Activated naive CD8-positive, alpha-beta T cell treated with anti-CD3 and anti-CD28 coated beads, Interleukin-2, amount 50 U/mL, for 24 hours (primary cell): ENCODE measurements around the gene GPR149.
A peak's percentile ranks its signal among the peaks of the same experiment; 100 is the strongest.

Experiments used
- ATAC-seq: fragments of 150-1000 bp; cut with Tn5 transposase; one replicate; pipeline ENCODE4 v1.10.0; 2021
- DNase-seq: peaks from one replicate; pipeline ENCODE4 v3.0.0; 2021
- H3K27ac Mint-ChIP-seq: one replicate; pipeline ENCODE4 v1.8.0; 2021; ENCODE audit warnings: mild to moderate bottlenecking, mixed read lengths
- H3K27me3 Mint-ChIP-seq: one replicate; pipeline ENCODE4 v1.8.0; 2021; ENCODE audit warnings: mixed read lengths
- H3K36me3 Mint-ChIP-seq: one replicate; pipeline ENCODE4 v1.8.0; 2021; ENCODE audit warnings: low read depth, mixed read lengths
- H3K4me1 Mint-ChIP-seq: one replicate; pipeline ENCODE4 v1.8.0; 2021; ENCODE audit warnings: mixed read lengths
- H3K4me3 Mint-ChIP-seq: one replicate; pipeline ENCODE4 v1.8.0; 2021; ENCODE audit warnings: mild to moderate bottlenecking, moderate library complexity, mixed read lengths
- H3K9me3 Mint-ChIP-seq: one replicate; pipeline ENCODE4 v1.8.0; 2021; ENCODE audit warnings: mixed read lengths

Gene GPR149

DNA sequence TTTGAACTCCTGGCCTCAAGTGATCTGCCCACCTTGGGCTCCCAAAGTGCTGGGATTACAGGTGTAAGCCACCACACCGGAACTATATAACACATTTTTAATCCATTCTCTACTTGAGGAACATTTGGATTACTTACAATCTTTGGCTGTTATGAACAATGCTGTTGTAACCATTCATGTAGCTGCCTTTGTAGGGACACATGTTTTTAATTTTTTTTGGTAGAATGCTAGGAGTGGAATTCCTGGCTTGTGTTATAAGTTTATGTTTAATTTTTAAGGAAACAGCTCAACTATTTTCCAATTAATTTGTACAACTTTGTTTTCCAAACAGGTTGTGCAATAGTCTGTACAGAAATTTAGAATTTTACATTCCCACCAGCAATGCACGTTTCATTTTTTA lies 51.7 kb downstream of the GPR149 start:
- Mint-ChIP-seq H3K9me3 (no peaks in the 10 kb centered on the region), H3K27ac (no peak overlapping the region), H3K36me3 (no peaks in the 10 kb centered on the region), H3K27me3 (no peaks in the 10 kb centered on the region), H3K4me3 (no peak overlapping the region), H3K4me1 (no peaks in the 10 kb centered on the region)
- DNase-seq, result no peak
- ATAC-seq, result no peak

DNA sequence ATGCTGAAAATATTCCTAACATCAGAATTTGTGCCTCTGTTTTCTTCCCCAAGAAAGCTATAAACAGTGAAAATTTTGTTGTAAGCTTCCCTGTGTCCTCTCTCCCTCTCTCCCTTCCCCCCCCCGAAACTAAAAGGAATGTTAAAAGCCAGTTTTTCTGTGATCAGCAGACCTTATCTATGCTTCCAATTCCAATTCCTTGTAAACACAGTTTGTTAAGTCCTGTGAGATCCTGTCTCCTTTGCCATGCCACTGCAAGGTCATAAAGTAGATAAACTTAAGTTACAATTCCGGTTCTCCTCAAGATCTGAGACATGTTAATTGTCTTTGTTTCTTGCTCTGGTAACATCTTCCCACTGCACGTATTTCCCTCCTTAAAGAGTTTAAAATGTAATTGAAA lies 62.8 kb downstream of the GPR149 start:
- peaks cover 12% of the 10 kb centered on the region for H3K9me3 Mint-ChIP-seq
- no peaks in the 10 kb centered on the region for H3K27me3 Mint-ChIP-seq
- DNase-seq (no peak), ATAC-seq (no peak)
- no peak overlapping the region for H3K4me3 Mint-ChIP-seq
- no peaks in the 10 kb centered on the region for H3K36me3 Mint-ChIP-seq
- H3K27ac Mint-ChIP-seq, result no peak overlapping the region
- H3K4me1 Mint-ChIP-seq, result no peaks in the 10 kb centered on the region

DNA sequence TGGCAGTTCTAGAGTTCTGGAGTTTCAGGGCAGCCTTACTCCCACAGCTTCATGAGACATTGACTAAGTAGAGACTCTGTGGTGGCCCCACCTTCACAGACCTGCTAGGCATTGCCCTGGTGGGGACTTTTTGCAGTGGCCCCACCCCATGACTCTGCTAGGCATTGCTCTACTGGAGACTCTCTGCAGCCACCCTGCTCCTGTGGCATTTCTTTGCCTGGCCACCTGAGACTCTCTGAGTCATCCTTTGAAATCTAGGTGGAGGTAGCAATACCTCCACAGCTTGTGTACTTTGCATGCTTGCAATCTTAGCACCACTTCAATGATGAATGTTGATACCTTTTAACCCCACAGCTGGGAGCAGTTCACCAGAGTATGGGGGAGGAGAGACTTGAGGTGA lies 65.1 kb downstream of the GPR149 start:
- Mint-ChIP-seq H3K27ac (no peak overlapping the region), H3K27me3 (peaks cover 2% of the 10 kb centered on the region), H3K4me3 (no peak overlapping the region), H3K9me3 (peaks cover 12% of the 10 kb centered on the region), H3K36me3 (no peaks in the 10 kb centered on the region), H3K4me1 (no peaks in the 10 kb centered on the region)
- ATAC-seq, result no peak
- no peak for DNase-seq

DNA sequence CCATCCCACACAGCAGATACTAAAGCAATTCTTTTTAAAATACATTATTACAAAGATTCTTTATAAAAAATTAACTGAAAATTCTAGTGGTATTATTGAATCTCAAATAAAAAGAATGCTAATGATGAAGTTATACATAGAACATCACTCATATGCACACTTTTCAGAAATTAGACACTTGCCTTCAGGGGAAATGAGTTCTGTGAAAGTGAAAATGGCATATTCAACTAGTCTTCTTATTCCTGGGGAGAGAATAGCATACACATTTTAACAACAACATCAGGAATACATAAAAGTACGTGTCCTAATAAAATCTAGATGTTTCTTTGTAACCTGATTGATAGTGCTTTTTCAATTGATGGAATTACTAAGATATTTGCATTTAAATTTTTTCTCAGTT lies 68.9 kb downstream of the GPR149 start:
- no peaks in the 10 kb centered on the region for H3K4me1 Mint-ChIP-seq
- H3K27ac Mint-ChIP-seq, result no peak overlapping the region

DNA sequence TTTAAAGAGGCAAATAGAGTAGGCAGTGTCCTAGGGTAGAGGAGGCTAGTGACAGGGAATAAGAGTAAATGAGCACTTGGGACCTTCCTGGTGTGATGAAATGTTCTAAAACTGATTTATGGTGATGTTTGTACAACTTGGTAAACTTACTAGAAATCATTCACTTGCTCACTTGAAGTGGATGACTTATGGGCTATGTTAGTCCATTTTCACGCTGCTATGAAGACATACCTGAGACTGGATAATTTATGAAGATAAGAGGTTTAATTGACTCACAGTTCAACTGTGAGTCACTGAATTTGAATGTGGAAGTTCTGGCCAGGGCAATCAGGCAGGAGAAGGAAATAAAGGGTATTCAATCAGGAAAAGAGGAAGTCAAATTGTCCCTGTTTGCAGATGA lies 74.0 kb downstream of the GPR149 start:
- Mint-ChIP-seq H3K27me3 (peaks cover 5% of the 10 kb centered on the region), H3K9me3 (peaks cover 5% of the 10 kb centered on the region), H3K36me3 (no peaks in the 10 kb centered on the region), H3K4me3 (no peak overlapping the region), H3K4me1 (no peaks in the 10 kb centered on the region), H3K27ac (no peak overlapping the region)
- DNase-seq, result no peak
- no peak for ATAC-seq

More for the DNA sequence above, 68.9 kb downstream of the GPR149 start:
- Mint-ChIP-seq H3K9me3 (peaks cover 13% of the 10 kb centered on the region), H3K36me3 (no peaks in the 10 kb centered on the region), H3K27me3 (peaks cover 2% of the 10 kb centered on the region), H3K4me3 (no peak overlapping the region)
- no peak for DNase-seq
- no peak for ATAC-seq

DNA sequence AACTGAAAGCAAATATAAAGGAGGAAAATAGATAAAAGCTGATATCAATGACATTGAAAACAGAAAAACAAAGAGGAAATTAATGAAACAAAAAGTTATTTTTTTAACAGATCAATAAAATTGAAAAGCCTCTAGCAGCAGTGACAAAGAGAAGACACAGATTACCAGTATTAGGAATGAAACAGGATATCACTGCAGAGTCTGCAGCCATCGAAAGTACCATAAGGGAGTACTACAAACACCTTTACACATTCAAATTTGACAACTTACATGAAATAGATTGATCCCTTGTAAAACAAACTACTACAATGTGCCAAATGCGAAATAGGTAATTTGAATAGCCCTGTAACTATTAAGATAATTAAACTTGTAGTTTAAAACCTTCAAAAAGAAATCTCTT lies 80.8 kb downstream of the GPR149 start:
- no peaks in the 10 kb centered on the region for H3K36me3 Mint-ChIP-seq
- ATAC-seq, result no peak
- no peak overlapping the region for H3K4me3 Mint-ChIP-seq
- H3K27ac Mint-ChIP-seq, result no peak overlapping the region
- H3K9me3 Mint-ChIP-seq, result no peaks in the 10 kb centered on the region
- peaks cover 13% of the 10 kb centered on the region for H3K27me3 Mint-ChIP-seq
- no peaks in the 10 kb centered on the region for H3K4me1 Mint-ChIP-seq
- DNase-seq, result no peak

DNA sequence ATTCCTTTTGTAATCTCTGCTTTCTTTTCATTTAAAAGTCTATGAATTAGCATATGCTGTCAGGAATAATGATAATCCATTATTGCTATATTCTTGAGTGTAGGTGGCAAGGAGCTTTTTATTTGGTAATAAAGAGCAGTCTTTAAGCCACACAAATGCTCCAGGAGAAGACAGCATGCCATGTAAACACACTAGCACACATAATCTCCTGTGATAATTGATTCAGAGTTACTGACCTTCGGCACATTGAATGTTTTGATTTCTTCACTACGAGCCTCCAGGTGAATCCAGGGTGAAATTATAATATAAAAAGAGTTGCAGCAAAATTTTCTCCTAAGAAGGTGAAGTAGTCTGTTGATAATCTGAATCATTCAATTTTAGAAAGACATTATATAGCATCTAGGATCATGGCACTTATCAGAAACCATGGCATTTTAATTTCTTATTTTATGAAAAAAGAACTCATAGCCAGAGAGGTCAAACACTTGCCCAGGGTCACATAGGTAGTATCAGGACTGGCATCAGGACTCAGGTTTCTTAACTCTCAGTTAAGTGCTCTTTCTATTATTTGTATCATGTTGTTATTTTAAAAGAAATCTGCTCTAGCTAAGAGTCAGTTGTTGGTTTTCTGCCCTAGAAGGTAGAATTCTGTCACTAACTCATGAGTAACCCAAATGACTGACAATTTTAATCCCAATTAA lies 84.4 kb downstream of the GPR149 start:
- no peaks in the 10 kb centered on the region for H3K4me1 Mint-ChIP-seq
- H3K4me3 Mint-ChIP-seq, result no peak overlapping the region
- no peak overlapping the region for H3K27ac Mint-ChIP-seq
- H3K9me3 Mint-ChIP-seq, result no peaks in the 10 kb centered on the region
- DNase-seq (no peak), ATAC-seq (no peak)
- H3K36me3 Mint-ChIP-seq, result no peaks in the 10 kb centered on the region
- H3K27me3 Mint-ChIP-seq, result peaks cover 13% of the 10 kb centered on the region

DNA sequence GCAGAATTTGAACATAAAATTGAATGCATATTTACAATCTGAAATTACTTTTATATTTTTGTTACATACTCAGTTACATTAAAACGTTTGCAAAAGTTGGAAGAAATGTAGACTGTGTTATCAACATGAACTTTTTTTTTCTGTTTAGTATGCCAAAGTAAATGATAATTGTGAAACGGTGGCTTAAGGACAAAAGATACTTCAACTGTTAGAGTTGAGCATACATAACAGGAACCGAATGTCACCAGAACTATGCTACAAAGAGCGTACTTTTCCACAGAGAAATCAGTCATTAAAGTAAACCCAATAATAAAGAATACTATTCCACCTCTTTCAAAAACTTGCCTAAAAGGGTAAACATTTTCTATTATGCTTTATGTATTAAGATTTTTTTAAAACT lies 91.4 kb downstream of the GPR149 start:
- ATAC-seq, result no peak
- no peak for DNase-seq

DNA sequence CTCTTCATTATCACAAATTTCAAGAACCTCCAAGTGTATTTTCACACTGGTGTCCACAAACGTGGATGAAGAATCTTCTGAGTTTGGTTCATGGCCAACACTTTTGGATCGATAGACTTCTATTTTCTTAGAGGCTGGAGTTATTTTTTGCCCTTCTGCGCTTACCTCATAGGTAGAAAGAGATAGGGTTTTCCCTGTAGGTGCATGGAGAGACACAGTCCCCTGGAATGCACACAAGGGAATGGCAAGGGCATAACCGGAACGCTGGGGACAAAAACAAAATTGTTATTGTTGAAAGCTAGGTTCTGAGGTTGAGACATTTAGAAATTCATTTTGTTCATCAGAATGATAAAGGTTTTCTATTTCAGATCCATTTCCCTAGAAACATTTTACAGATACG lies 92.0 kb downstream of the GPR149 start:
- Mint-ChIP-seq H3K27me3 (peaks cover 12% of the 10 kb centered on the region), H3K4me1 (no peaks in the 10 kb centered on the region), H3K9me3 (no peaks in the 10 kb centered on the region), H3K27ac (no peak overlapping the region), H3K36me3 (no peaks in the 10 kb centered on the region), H3K4me3 (no peak overlapping the region)
- ATAC-seq, result no peak
- no peak for DNase-seq

More for the DNA sequence above, 91.4 kb downstream of the GPR149 start:
- Mint-ChIP-seq H3K9me3 (no peaks in the 10 kb centered on the region), H3K4me3 (no peak overlapping the region), H3K27ac (no peak overlapping the region), H3K4me1 (no peaks in the 10 kb centered on the region), H3K36me3 (no peaks in the 10 kb centered on the region), H3K27me3 (peaks cover 14% of the 10 kb centered on the region)

DNA sequence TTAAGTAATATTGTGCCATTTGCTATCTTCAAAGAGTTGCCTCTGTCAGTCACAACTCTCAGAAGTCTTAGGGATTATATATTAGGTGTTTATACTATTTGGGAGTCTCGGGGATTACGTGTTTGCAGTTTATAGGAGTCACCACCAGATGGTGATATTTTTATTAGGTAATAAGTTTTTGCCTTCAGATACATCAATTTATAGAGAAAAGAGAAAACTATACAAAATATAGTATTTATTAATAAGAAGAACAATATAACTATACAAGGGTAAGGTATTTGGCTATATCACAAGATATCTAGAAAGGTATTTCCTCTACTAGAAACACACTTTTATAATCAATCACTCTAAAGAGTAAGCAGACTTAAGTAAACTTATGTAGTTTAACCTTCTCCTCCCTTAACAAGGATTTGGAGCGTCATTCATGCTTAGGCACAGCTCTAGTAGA lies 95.0 kb downstream of the GPR149 start:
- Mint-ChIP-seq H3K27me3 (peaks cover 4% of the 10 kb centered on the region), H3K27ac (no peak overlapping the region), H3K9me3 (no peaks in the 10 kb centered on the region), H3K36me3 (no peaks in the 10 kb centered on the region), H3K4me3 (no peak overlapping the region), H3K4me1 (no peaks in the 10 kb centered on the region)
- DNase-seq (no peak), ATAC-seq (no peak)

DNA sequence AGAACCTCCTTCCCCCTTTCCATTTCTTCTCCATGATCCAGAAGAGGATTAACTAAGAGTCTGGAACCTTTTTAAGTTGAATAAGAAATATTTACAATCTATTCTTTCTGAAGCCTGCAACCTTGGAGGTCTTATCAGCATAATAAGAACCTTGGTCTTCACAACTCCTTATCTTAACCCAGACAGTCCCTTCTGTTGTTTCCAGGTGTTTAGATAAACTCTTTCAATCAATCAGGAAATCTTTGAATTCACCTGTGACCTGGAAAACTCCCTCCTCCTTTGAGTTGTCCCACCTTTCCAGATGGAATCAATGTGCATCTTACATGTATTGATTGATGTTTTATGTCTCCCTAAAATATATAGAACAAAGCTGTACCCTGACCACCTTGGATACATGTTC lies 102.1 kb downstream of the GPR149 start:
- Mint-ChIP-seq H3K4me1 (peaks cover 16% of the 10 kb centered on the region), H3K4me3 (no peak overlapping the region), H3K36me3 (peaks cover 3% of the 10 kb centered on the region), H3K9me3 (no peaks in the 10 kb centered on the region), H3K27me3 (no peaks in the 10 kb centered on the region), H3K27ac (no peak overlapping the region)
- no peak for ATAC-seq
- no peak for DNase-seq

DNA sequence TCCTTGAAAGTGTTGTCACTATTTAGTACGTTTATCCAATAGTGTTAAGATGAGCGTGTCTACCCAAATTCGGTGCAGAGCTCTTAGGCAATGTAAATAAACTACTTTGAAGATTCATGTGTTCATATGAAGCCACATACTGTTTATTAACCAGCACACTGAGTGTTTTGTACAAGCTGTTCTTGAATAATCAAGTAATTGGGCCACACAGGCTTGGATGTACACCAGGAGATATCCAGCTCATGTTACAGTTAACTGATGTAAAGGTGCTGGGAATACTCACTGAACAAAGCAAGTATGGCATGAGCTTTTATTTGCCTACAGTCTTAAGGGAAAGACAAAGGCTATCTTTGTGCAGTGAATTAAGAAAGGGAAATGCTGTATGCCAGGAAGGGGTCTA lies 105.1 kb downstream of the GPR149 start:
- peaks cover 30% of the 10 kb centered on the region for H3K4me1 Mint-ChIP-seq
- no peaks in the 10 kb centered on the region for H3K9me3 Mint-ChIP-seq
- DNase-seq, result no peak
- peak overlapping the region; percentile 94 for H3K27ac Mint-ChIP-seq
- H3K4me3 Mint-ChIP-seq, result peak overlapping the region; percentile 18
- peaks cover 16% of the 10 kb centered on the region for H3K36me3 Mint-ChIP-seq
- no peak for ATAC-seq
- H3K27me3 Mint-ChIP-seq, result no peaks in the 10 kb centered on the region

DNA sequence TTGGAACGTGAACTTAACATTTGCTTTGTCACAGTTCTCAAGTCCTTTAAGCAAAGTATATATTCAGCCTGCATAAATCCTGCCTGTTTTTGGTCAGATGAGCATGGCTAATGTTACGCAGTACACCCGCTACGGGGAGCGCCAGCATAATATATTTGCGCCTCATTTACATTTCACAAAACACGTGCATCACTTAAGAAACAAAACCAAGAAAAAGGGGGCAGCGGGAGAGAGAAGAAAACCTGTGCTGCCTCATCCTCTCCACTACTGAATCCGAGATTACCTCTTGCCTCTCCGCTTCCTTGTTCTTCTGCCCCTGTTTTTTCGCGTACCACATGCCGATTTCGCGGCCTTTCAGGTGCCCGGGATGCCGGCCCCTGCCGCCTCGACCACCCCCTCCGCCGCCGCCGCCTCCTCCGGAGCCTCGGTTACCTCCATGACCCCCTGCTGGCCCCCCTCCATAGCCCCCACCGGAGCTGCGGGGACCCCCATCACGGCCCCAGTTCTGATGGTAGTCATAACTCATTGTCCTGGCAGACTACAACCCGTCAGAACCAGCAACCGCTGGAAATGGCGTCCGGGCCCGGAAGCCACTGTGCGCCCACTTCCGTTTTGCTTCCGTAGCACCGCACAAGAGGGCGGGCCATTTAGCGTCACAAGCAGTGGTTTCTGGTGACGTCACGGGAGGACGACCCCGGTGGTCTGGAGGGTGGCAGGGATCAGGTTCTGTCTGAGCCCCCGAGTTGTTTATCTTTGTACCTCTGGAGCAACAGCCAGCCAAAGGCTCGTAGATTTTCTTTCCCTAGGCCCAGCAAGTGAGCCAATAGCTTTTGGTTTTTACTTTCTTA lies 105.9 kb downstream of the GPR149 start, which contains the start of gene DHX36:
DHX36 (minus strand) TSS at position 597 of the 848 bp plus-strand sequence; CDS start at position 526, 71 bp downstream.
- Mint-ChIP-seq H3K4me1 (peaks cover 30% of the 10 kb centered on the region), H3K4me3 (peak within 1 kb of the TSS; percentile 18), H3K36me3 (peaks cover 16% of the 10 kb centered on the region), H3K27me3 (no peaks in the 10 kb centered on the region), H3K9me3 (no peaks in the 10 kb centered on the region), H3K27ac (peak within 1 kb of the TSS; percentile 94)
- peak; percentile 89 for DNase-seq
- peak; percentile 95 for ATAC-seq

DNA sequence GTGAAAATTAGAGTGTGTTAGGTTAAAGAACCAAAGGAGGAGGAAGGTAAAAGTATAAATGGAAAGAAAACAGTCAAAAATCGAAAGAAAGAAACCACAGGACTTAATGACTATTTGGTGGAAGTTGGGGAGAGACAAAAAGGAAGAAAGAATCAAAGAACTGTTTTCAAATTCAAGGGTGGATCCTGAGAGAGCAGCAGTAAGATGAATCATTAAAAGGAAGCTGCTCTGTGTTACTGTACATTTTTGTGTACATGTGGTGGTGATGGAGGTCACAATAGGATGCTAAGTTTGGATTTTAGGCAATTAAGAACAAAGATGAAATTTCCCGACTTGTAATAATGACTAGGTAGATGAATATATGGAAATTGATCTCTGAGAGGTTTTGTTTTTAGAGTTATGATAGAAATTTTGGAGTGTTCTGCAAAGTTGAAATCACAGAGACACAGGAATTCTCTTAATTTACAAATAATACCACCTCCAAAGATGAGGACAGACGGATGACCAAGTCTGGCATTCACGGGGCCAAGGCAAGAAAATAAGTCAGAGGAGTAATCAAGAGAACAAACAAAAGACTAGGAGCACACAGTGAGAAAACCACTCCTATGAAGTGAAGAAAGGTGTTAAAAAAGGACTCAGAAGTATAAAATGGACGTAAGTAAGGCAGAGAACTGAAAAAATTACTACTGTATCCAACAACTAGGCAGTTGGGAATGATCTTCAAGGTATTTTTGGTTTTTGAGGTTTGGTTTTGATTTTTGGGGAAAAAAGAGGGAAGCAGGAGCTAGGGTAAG lies 112.8 kb downstream of the GPR149 start:
- Mint-ChIP-seq H3K4me3 (peak overlapping the region; percentile 1), H3K27me3 (no peaks in the 10 kb centered on the region), H3K36me3 (peaks cover 49% of the 10 kb centered on the region), H3K27ac (peak overlapping the region; percentile 64), H3K4me1 (peaks cover 7% of the 10 kb centered on the region), H3K9me3 (no peaks in the 10 kb centered on the region)
- peak; percentile 71 for ATAC-seq
- no peak for DNase-seq
